ENCODE results near the gene FAAP100.

FAAP100 gene

GRCh38 chr17:81563861-81564586, 11.9 kb upstream of the FAAP100 start:
- H3K4me3 ChIP-seq (ENCODE audit: low read depth in 1 of 2, low read length in 2 of 2): no peak overlapping the region
- H3K27me3 ChIP-seq (ENCODE audit: low read depth, low read length): no peaks in the 10 kb centered on the region
- H3K4me1 ChIP-seq (ENCODE audit: control insufficient read depth in 1 of 2, insufficient read depth in 2 of 2, low read length in 2 of 2): peaks cover 11 to 35% of the 10 kb centered on the region in 2 donors
- H3K36me3 ChIP-seq (ENCODE audit: control insufficient read depth in 1 of 2, insufficient read depth in 2 of 2, low read length in 2 of 2): peaks cover 36 to 67% of the 10 kb centered on the region in 2 donors
- no peaks in the 10 kb centered on the region for H3K9me3 ChIP-seq (ENCODE audit: control insufficient read depth in 1 of 2, low read length in 2 of 2)
- no peak overlapping the region for H3K27ac ChIP-seq (ENCODE audit: low read length)

- no peak overlapping the region for H3K4me3 ChIP-seq (ENCODE audit: low read depth in 1 of 2, low read length in 2 of 2)
- no peak overlapping the region for H3K27ac ChIP-seq (ENCODE audit: low read length)
- H3K9me3 ChIP-seq (ENCODE audit: control insufficient read depth in 1 of 2, low read length in 2 of 2): no peaks in the 10 kb centered on the region
- H3K36me3 ChIP-seq (ENCODE audit: control insufficient read depth in 1 of 2, insufficient read depth in 2 of 2, low read length in 2 of 2): peaks cover 34 to 77% of the 10 kb centered on the region in 2 donors
- H3K27me3 ChIP-seq (ENCODE audit: low read depth, low read length): no peaks in the 10 kb centered on the region
- H3K4me1 ChIP-seq (ENCODE audit: control insufficient read depth in 1 of 2, insufficient read depth in 2 of 2, low read length in 2 of 2): peaks cover 3 to 13% of the 10 kb centered on the region in 2 donors
These were observed 9.3 kb upstream of the FAAP100 start for GRCh38 chr17:81561494-81561885.

- H3K9me3 ChIP-seq (ENCODE audit: control insufficient read depth in 1 of 2, low read length in 2 of 2): no peaks in the 10 kb centered on the region
- H3K27ac ChIP-seq (ENCODE audit: low read length): no peak overlapping the region
- no peak overlapping the region for H3K4me3 ChIP-seq (ENCODE audit: low read depth in 1 of 2, low read length in 2 of 2)
- no peaks in the 10 kb centered on the region for H3K4me1 ChIP-seq (ENCODE audit: control insufficient read depth in 1 of 2, insufficient read depth in 2 of 2, low read length in 2 of 2)
- no peaks in the 10 kb centered on the region for H3K27me3 ChIP-seq (ENCODE audit: low read depth, low read length)
- H3K36me3 ChIP-seq (ENCODE audit: control insufficient read depth in 1 of 2, insufficient read depth in 2 of 2, low read length in 2 of 2): peaks cover 27 to 61% of the 10 kb centered on the region in 2 donors
These were observed 7.0 kb upstream of the FAAP100 start for GRCh38 chr17:81558941-81559806.

DNA sequence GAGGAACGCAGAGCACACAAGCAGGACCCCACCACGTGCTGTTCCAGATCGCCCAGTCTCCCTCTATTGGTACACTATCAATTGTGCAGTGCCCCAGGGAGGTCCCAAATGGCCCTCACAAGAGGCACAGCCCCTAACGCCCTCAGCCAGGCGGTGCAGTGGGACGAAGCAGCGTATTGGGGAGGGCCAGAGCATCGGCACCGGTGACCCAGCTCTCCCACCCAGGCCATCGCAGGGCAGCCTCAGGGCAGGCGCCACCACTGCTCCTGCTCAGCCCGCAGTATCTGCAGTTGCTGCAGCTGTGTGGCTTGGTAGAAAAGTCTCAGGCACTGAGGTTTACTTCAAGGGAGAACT, 5.9 kb upstream of the FAAP100 start:
- no peak overlapping the region for H3K4me3 ChIP-seq (ENCODE audit: low read depth in 1 of 2, low read length in 2 of 2)
- peaks cover 27 to 51% of the 10 kb centered on the region in 2 donors for H3K36me3 ChIP-seq (ENCODE audit: control insufficient read depth in 1 of 2, insufficient read depth in 2 of 2, low read length in 2 of 2)

DNA sequence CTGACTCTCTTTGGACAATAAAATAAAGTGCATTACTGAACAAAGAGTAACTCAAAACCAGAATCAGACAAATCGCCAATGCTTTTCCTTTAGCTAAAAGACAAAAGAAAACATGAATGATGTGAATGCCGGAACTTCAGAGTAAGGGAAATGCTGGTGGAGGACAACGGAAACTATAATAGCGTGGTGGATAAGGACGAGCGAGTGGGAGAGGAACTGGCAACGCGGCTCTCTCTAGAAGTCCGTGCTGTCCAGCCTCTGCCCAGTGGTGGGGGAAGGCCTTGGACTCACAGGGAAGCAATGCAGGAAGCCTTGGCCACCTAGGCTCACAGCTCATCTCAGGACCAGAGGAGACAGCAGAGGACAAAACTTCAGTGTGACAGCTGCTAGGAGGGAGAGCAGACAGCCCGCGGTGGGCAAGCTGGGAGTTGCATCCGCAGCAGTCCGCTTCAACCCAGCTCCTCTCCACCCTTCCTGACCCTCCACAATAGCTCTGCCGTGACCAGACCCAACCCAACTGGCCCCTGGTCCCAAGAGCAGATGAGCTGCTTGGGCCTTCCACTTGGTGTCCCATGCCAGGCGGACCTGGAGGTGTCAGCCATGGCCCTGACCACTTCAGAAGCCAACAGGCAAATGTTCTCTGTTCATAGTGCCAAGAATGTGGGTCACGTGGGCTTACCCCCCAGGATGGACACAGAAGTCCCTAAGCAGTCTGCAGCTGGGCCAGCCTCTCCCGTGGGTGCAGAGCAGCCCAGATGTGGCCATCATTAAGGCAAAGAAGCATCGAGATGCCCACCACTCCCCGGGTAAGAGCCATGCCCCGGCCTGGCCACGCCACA, 5.3 kb upstream of the FAAP100 start:
- no peaks in the 10 kb centered on the region for H3K9me3 ChIP-seq (ENCODE audit: control insufficient read depth in 1 of 2, low read length in 2 of 2)
- no peak overlapping the region for H3K4me3 ChIP-seq (ENCODE audit: low read depth in 1 of 2, low read length in 2 of 2)
- H3K27ac ChIP-seq (ENCODE audit: low read length): no peak overlapping the region
- peaks cover 9% of the 10 kb centered on the region in 2 donors for H3K4me1 ChIP-seq (ENCODE audit: control insufficient read depth in 1 of 2, insufficient read depth in 2 of 2, low read length in 2 of 2)
- no peaks in the 10 kb centered on the region for H3K27me3 ChIP-seq (ENCODE audit: low read depth, low read length)
- peaks cover 25 to 48% of the 10 kb centered on the region in 2 donors for H3K36me3 ChIP-seq (ENCODE audit: control insufficient read depth in 1 of 2, insufficient read depth in 2 of 2, low read length in 2 of 2)

More for the DNA sequence above, 5.9 kb upstream of the FAAP100 start:
- Histone ChIP-seq H3K27me3 (ENCODE audit: low read depth, low read length) (no peaks in the 10 kb centered on the region), H3K27ac (ENCODE audit: low read length) (no peak overlapping the region), H3K4me1 (ENCODE audit: control insufficient read depth in 1 of 2, insufficient read depth in 2 of 2, low read length in 2 of 2) (peaks cover 9% of the 10 kb centered on the region in 2 donors), H3K9me3 (ENCODE audit: control insufficient read depth in 1 of 2, low read length in 2 of 2) (no peaks in the 10 kb centered on the region)

DNA sequence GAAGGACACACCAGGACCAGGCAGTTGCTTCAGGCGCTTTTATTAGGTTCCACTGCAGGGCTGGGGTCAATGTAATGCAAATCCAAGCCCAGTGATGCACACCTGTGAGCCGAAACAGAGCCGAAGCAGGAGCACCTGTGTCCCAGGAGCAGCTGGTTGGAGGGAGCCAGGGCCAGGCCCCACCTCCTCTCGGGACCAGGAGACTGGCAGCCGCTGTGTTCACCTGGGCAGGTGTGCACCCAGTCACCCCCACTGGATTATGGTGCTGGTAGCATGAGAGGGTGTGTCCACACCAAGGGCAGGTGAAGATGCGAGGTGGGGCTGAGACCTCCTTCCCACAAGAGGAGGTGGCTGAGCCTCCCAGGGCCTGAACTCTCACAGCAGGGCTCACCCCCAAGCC, 4.7 kb upstream of the FAAP100 start:
- Histone ChIP-seq H3K4me3 (ENCODE audit: low read depth in 1 of 2, low read length in 2 of 2) (no peak overlapping the region), H3K4me1 (ENCODE audit: control insufficient read depth in 1 of 2, insufficient read depth in 2 of 2, low read length in 2 of 2) (peaks cover 9% of the 10 kb centered on the region in 2 donors), H3K9me3 (ENCODE audit: control insufficient read depth in 1 of 2, low read length in 2 of 2) (no peaks in the 10 kb centered on the region), H3K36me3 (ENCODE audit: control insufficient read depth in 1 of 2, insufficient read depth in 2 of 2, low read length in 2 of 2) (peaks cover 23 to 45% of the 10 kb centered on the region in 2 donors), H3K27ac (ENCODE audit: low read length) (no peak overlapping the region), H3K27me3 (ENCODE audit: low read depth, low read length) (no peaks in the 10 kb centered on the region)

DNA sequence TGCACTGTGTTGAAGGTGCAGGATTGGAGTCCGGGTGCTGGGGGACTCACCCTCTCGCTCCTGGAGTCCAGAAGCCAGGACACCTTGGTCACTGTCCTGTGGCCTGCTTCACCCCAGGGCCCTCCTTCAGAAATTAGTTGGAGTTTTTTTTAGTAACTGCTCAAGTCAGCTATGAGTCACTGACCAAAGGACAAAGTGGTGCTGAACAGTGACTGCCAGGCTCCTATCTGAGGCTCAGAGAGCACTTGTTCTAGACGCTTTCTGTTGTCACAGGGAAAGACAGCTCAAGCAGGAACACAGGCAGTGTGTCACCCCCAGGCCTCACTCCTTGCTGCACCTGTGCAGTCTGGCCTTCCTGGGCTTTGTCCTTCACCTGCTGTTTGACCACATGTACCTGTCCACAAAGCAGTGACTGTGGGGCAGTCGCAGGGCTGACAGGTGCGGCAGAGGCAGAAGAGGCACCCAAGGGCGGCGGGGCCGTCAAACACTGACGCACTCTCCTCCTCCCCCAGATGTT, 4.1 kb upstream of the FAAP100 start:
- Histone ChIP-seq H3K4me3 (ENCODE audit: low read depth in 1 of 2, low read length in 2 of 2) (no peak overlapping the region), H3K27ac (ENCODE audit: low read length) (no peak overlapping the region), H3K4me1 (ENCODE audit: control insufficient read depth in 1 of 2, insufficient read depth in 2 of 2, low read length in 2 of 2) (peaks cover 9 to 13% of the 10 kb centered on the region in 2 donors), H3K36me3 (ENCODE audit: control insufficient read depth in 1 of 2, insufficient read depth in 2 of 2, low read length in 2 of 2) (peaks cover 23 to 45% of the 10 kb centered on the region in 2 donors), H3K9me3 (ENCODE audit: control insufficient read depth in 1 of 2, low read length in 2 of 2) (no peaks in the 10 kb centered on the region), H3K27me3 (ENCODE audit: low read depth, low read length) (no peaks in the 10 kb centered on the region)

- H3K4me3 ChIP-seq (ENCODE audit: low read depth in 1 of 2, low read length in 2 of 2): peak overlapping the region; percentile 73 to 95
- H3K9me3 ChIP-seq (ENCODE audit: control insufficient read depth in 1 of 2, low read length in 2 of 2): no peaks in the 10 kb centered on the region
- H3K36me3 ChIP-seq (ENCODE audit: control insufficient read depth in 1 of 2, insufficient read depth in 2 of 2, low read length in 2 of 2): peaks cover 16 to 41% of the 10 kb centered on the region in 2 donors
- no peak overlapping the region for H3K27ac ChIP-seq (ENCODE audit: low read length)
- H3K4me1 ChIP-seq (ENCODE audit: control insufficient read depth in 1 of 2, insufficient read depth in 2 of 2, low read length in 2 of 2): peaks cover 9 to 21% of the 10 kb centered on the region in 2 donors
- H3K27me3 ChIP-seq (ENCODE audit: low read depth, low read length): no peaks in the 10 kb centered on the region
These were observed 1.5 kb upstream of the FAAP100 start for GRCh38 chr17:81553616-81554181.

GRCh38 chr17:81553018-81553615, 964 bp upstream of the FAAP100 start:
- Histone ChIP-seq H3K27me3 (ENCODE audit: low read depth, low read length) (no peaks in the 10 kb centered on the region), H3K9me3 (ENCODE audit: control insufficient read depth in 1 of 2, low read length in 2 of 2) (no peaks in the 10 kb centered on the region), H3K27ac (ENCODE audit: low read length) (peak overlapping the region; percentile 39), H3K4me1 (ENCODE audit: control insufficient read depth in 1 of 2, insufficient read depth in 2 of 2, low read length in 2 of 2) (peaks cover 9 to 21% of the 10 kb centered on the region in 2 donors), H3K4me3 (ENCODE audit: low read depth in 1 of 2, low read length in 2 of 2) (peak overlapping the region; percentile 73 to 95), H3K36me3 (ENCODE audit: control insufficient read depth in 1 of 2, insufficient read depth in 2 of 2, low read length in 2 of 2) (peaks cover 18 to 39% of the 10 kb centered on the region in 2 donors)

DNA sequence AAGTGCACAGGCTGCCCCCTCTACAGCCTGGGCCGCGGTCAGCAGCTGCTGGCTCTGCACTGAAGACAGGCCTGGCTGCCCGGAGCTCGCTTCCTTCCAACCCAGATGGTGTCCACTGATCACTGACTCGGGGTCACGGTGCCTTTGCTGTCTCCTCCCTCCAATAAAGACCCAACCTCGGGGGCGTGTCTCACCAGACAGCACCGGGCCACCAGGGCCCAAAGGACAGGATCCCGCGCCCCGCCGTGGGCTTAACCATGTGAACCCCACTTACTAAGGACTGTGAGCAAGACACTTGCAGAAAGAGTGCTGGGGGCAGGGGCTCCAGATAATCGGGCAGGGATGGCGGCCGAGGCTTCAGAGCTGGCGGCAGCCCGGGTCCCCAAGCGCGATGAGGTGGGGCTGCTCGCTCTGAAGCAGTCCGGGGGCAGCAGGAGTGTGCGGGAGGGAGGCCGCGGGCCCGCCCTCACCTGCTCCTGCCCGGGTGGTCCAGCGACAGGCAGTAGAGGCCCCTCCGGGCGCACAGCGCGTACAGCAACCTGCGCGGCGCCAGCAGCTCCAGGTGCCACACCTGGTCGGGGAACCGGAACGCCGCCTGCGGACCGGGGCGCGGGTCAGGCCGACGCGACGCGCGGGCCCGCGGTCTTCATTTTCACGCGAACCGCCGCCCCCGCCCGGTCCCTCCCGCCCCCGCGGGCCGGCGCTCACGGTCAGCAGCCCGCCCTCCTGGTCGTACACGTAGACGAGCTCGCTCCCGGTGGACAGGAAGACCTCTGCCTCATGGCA, 502 bp downstream of the FAAP100 start:
- Histone ChIP-seq H3K9me3 (ENCODE audit: control insufficient read depth in 1 of 2, low read length in 2 of 2) (no peaks in the 10 kb centered on the region), H3K27ac (ENCODE audit: low read length) (no peak overlapping the region), H3K4me1 (ENCODE audit: control insufficient read depth in 1 of 2, insufficient read depth in 2 of 2, low read length in 2 of 2) (peaks cover 9 to 21% of the 10 kb centered on the region in 2 donors), H3K27me3 (ENCODE audit: low read depth, low read length) (no peaks in the 10 kb centered on the region), H3K4me3 (ENCODE audit: low read depth in 1 of 2, low read length in 2 of 2) (peak overlapping the region; percentile 73 to 95), H3K36me3 (ENCODE audit: control insufficient read depth in 1 of 2, insufficient read depth in 2 of 2, low read length in 2 of 2) (peaks cover 12 to 39% of the 10 kb centered on the region in 2 donors)

Measured in muscle layer of duodenum (tissue), 2 donors.